Tibial nerve (tissue), 3 donors: ENCODE data around the gene GSN.

Source experiments
- POLR2A ChIP-seq, 2 donors: fragments of 450-650 bp; IDR thresholded peaks; one replicate each; pipeline ENCODE4 v1.6.1; 2017; ENCODE audit warnings: antibody characterized with exemption in 2 of 2, mild to moderate bottlenecking in 2 of 2, moderate library complexity in 2 of 2
- TF ChIP-seq, protein P1 (sequence below), 5 experiments: fragments of 200-600 bp in 3 of 5; fragments of 450-650 bp in 2 of 5; sonication (generic) in 3 of 5; IDR thresholded peaks; one replicate each; pipeline ENCODE4 v1.5.1; 2016 to 2019; ENCODE audit warnings: antibody characterized with exemption in 5 of 5, mild to moderate bottlenecking in 3 of 5, moderate library complexity in 2 of 5

DNA sequence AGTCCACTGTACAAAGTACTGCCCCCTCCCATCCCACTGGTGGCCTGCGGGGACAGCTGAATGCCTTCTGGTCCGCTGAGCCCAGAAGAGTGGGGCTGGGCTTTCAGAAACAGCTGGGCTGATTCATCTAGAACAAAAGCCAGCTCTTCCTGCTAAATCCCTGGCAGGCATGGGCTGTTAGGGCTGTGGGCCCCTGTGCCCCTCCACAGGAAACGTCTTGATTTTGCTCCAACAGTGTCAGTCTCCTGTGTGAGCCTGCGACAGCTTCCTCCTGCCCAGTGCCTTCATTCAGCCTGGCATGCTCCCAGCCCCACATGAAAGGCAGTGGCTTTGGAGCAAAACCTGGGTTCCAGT lies 6.9 kb upstream of the GSN start:
- TF ChIP-seq, protein P1, sequence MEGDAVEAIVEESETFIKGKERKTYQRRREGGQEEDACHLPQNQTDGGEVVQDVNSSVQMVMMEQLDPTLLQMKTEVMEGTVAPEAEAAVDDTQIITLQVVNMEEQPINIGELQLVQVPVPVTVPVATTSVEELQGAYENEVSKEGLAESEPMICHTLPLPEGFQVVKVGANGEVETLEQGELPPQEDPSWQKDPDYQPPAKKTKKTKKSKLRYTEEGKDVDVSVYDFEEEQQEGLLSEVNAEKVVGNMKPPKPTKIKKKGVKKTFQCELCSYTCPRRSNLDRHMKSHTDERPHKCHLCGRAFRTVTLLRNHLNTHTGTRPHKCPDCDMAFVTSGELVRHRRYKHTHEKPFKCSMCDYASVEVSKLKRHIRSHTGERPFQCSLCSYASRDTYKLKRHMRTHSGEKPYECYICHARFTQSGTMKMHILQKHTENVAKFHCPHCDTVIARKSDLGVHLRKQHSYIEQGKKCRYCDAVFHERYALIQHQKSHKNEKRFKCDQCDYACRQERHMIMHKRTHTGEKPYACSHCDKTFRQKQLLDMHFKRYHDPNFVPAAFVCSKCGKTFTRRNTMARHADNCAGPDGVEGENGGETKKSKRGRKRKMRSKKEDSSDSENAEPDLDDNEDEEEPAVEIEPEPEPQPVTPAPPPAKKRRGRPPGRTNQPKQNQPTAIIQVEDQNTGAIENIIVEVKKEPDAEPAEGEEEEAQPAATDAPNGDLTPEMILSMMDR (IDR thresholded peaks at IDR 0.05) = no peak
- no peak for TF ChIP-seq POLR2A (IDR thresholded peaks at IDR 0.05)
